Limb (tissue), 2 donors: ENCODE data around the gene KIAA0232.
"Not testable (repeated sequence)": the region's sequence is repeated elsewhere in the genome, so short reads cannot be mapped to it uniquely, and the experiment has no call there.

Experiments
- DNase-seq, 2 donors: peaks; one replicate each; pipeline ENCODE4 v3.0.0-alpha.2; 2016; ENCODE audit errors: extremely low spot score in 2 of 2

Gene KIAA0232

GRCh38 chr4:6755088-6755753 lies 27.3 kb upstream of the KIAA0232 start:
- DNase-seq = no peak

GRCh38 chr4:6756345-6756744 lies 26.2 kb upstream of the KIAA0232 start:
- not testable (repeated sequence) for DNase-seq

GRCh38 chr4:6758728-6759127 lies 23.8 kb upstream of the KIAA0232 start:
- no peak for DNase-seq

- no peak for DNase-seq
Observed at GRCh38 chr4:6760865-6761264, 21.7 kb upstream of the KIAA0232 start.

- peak in 1 of 2 donors; percentile 53 for DNase-seq
Observed at GRCh38 chr4:6761649-6762615, 20.6 kb upstream of the KIAA0232 start.

- DNase-seq = no peak
Observed at GRCh38 chr4:6763330-6763851, 19.1 kb upstream of the KIAA0232 start.

- DNase-seq = no peak
Observed at GRCh38 chr4:6764976-6765620, 17.4 kb upstream of the KIAA0232 start.

GRCh38 chr4:6765703-6766102 lies 16.8 kb upstream of the KIAA0232 start:
- DNase-seq = no peak

- no peak for DNase-seq
Observed at GRCh38 chr4:6767386-6767747, 15.2 kb upstream of the KIAA0232 start.

GRCh38 chr4:6767748-6768538 lies 14.6 kb upstream of the KIAA0232 start:
- DNase-seq = no peak

GRCh38 chr4:6768539-6768905 lies 14.0 kb upstream of the KIAA0232 start:
- no peak for DNase-seq

GRCh38 chr4:6769233-6769988 lies 13.1 kb upstream of the KIAA0232 start:
- no peak for DNase-seq

GRCh38 chr4:6769989-6770420 lies 12.5 kb upstream of the KIAA0232 start:
- DNase-seq = no peak

GRCh38 chr4:6770581-6771228 lies 11.8 kb upstream of the KIAA0232 start:
- no peak for DNase-seq

GRCh38 chr4:6771229-6771671 lies 11.3 kb upstream of the KIAA0232 start:
- DNase-seq = no peak

- DNase-seq = peak in 1 of 2 donors; percentile 47
Observed at GRCh38 chr4:6772223-6772928, 10.2 kb upstream of the KIAA0232 start.

- DNase-seq = peak in 1 of 2 donors; percentile 37
Observed at GRCh38 chr4:6773106-6773505, 9.4 kb upstream of the KIAA0232 start.

- DNase-seq = no peak
Observed at GRCh38 chr4:6773616-6774540, 8.6 kb upstream of the KIAA0232 start.
